Aorta (tissue), 5 donors: ENCODE results near the gene DLX3. TPM values are rescaled to one million over a fixed set of nuclear protein-coding genes. Genes with fewer than 3 reads are reported as not detected.

Experiments used
- ATAC-seq: fragments of 200-7000 bp; cut with Tn5 transposase; one replicate; pipeline ENCODE4 v1.9.1; 2022; ENCODE audit warnings: moderate library complexity; ENCODE audit not compliant: low FRiP score
- DNase-seq, 2 donors: peaks; one replicate each; pipeline ENCODE4 v3.0.0-alpha.2; 2020
- H3K27ac ChIP-seq, 2 donors: one replicate each; pipeline ENCODE4 v1.5.1; 2013; ENCODE audit warnings: low read length in 2 of 2, mild to moderate bottlenecking in 2 of 2, moderate library complexity in 2 of 2, control low read depth in 1 of 2, inconsistent platforms in 1 of 2, low read depth in 1 of 2
- H3K27me3 ChIP-seq, 2 donors: one replicate each; pipeline ENCODE4 v1.6.1; 2013; ENCODE audit warnings: control low read depth in 1 of 2, low read length in 1 of 2, mild to moderate bottlenecking in 1 of 2, moderate library complexity in 1 of 2; ENCODE audit not compliant: insufficient read depth in 2 of 2, control insufficient read depth in 1 of 2
- H3K36me3 ChIP-seq, 2 donors: one replicate each; pipeline ENCODE4 v1.6.1; 2013; ENCODE audit warnings: control low read depth in 1 of 2, low read length in 1 of 2, mild to moderate bottlenecking in 1 of 2; ENCODE audit not compliant: insufficient read depth in 2 of 2, control insufficient read depth in 1 of 2
- H3K4me1 ChIP-seq, 2 donors: one replicate each; pipeline ENCODE4 v1.6.1; 2013; ENCODE audit warnings: low read length in 2 of 2, control low read depth in 1 of 2, mild to moderate bottlenecking in 1 of 2, moderate library complexity in 1 of 2; ENCODE audit not compliant: insufficient read depth in 2 of 2, control insufficient read depth in 1 of 2
- H3K4me3 ChIP-seq, 2 donors: one replicate each; pipeline ENCODE4 v1.5.1; 2013; ENCODE audit warnings: low read length in 2 of 2, control low read depth in 1 of 2, mild to moderate bottlenecking in 1 of 2
- H3K9me3 ChIP-seq: one replicate; pipeline ENCODE4 v1.6.1; 2013; ENCODE audit warnings: mild to moderate bottlenecking, low read length; ENCODE audit not compliant: control insufficient read depth
- WGBS, 2 donors: extraction: QIAGEN DNeasy Blood & Tissue Kit; methylation state at CpG; one replicate each; pipeline ENCODE4 v1.1.7; 2013; 5-methylcytosine and 5-hydroxymethylcytosine counted together
- intact Hi-C, 2 donors: fragments of 100-400 bp; cut with DNase I; formaldehyde crosslinking; loops; one replicate each; pipeline versions ENCODE4 v1.14.2 to v1.15.0; 2022
- polyA plus RNA-seq, 2 donors: library from polyadenylated mRNA; stranded (reverse); fragments of 200-250 nt; gene quantifications; one replicate each; pipeline ENCODE4 v1.2.3, GENCODE V29; 2013
- total RNA-seq, 2 donors: library from RNA; stranded (reverse); fragmentation: NEBNext Ultra II Directional; extraction: Animal tissue kit (Norgen Biotek cat#: 25700); gene quantifications; one replicate each; pipeline ENCODE4 v1.2.1, GENCODE V29; 2021
- donor health status: healthy with polysubstance abuse.
- donor health status: Bipolar disorder and iron deficiency.
- donor health status: DM: no; HTN: no; CAD: no.
- donor health status: DM: no; HTN: no; CAD: no.
- donor health status: DM: yes; HTN: yes; CAD: no.

Gene DLX3
- total and polyA plus RNA-seq, 4 donors = 0.18 to 1.3 (median 0.71) TPM

GRCh38 chr17:49975531-49975930 lies 19.5 kb downstream of the DLX3 start:
- intact Hi-C loops = no loop called here
- Histone ChIP-seq H3K27ac (no peak overlapping the region), H3K9me3 (no peaks in the 10 kb centered on the region), H3K36me3 (no peaks in the 10 kb centered on the region), H3K4me1 (no peaks in the 10 kb centered on the region), H3K27me3 (no peaks in the 10 kb centered on the region), H3K4me3 (no peak overlapping the region)
- DNase-seq (no peak), ATAC-seq (no peak)
- WGBS, 2 donors = 97% methylated on average over 7 of the region's 7 CpGs

DNA sequence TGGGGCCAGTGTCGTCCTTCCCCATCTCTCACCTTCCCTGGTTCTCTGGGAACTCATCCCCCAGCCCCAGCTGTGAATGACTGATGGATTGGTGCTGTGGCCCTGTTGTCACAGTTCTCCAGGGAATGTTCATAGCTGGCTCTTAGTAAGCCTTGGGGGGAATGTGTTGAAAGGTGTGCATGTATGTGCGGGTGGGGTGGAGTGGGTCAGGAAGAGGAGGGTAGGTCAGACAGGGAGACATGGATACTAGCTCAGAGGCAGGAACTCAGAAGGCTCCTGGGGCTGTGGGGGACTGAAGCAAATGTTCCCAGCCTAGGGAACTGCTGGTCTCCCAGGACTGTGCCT lies 21.8 kb downstream of the DLX3 start:
- intact Hi-C loops = no loop called here
- no peaks in the 10 kb centered on the region for H3K9me3 ChIP-seq
- no peak for ATAC-seq
- no peak for DNase-seq
- WGBS, 2 donors = 49 to 62% methylated on average over 2 of the region's 2 CpGs
- H3K27ac ChIP-seq = no peak overlapping the region
- no peak overlapping the region for H3K4me3 ChIP-seq
- no peaks in the 10 kb centered on the region for H3K36me3 ChIP-seq
- H3K4me1 ChIP-seq = no peaks in the 10 kb centered on the region
- no peaks in the 10 kb centered on the region for H3K27me3 ChIP-seq

DNA sequence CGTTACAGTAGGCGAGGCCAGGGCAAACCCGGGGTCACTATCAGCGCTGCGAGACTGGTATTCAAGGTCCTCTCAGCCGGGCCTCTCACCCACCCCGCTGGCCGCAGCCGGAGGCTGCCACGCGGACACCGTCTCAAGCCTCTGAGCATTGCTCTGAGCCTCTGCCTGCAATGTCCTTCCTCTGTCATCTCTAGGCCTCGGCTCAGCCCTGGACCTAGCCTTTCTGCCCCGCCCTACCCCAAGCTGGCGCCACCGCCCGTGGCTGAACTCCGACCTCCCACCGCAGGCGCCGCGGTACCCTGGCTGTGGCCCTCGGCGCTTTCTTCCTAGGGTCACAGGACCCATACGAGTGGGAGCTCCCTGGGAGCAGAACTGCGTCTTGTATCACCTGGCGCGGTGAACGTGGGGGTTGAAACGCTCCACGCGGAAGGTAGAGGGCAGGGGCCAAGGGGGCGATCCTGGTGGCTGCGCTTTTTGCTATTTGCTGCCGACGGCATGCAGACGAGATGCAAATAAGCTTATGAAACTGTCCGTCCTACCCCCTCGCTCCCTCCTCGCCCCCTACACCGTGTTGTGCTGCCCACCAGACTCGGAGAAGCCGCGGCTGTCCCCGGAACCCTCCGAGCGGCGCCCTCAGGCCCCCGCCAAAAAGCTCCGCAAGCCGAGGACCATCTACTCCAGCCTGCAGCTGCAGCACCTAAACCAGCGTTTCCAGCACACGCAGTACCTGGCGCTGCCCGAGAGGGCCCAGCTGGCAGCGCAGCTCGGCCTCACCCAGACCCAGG lies 22.3 kb downstream of the DLX3 start:
- intact Hi-C loops = no loop called here
- Histone ChIP-seq H3K27ac (no peak overlapping the region), H3K36me3 (no peaks in the 10 kb centered on the region), H3K9me3 (no peaks in the 10 kb centered on the region), H3K4me1 (no peaks in the 10 kb centered on the region), H3K4me3 (no peak overlapping the region), H3K27me3 (no peaks in the 10 kb centered on the region)
- no peak for DNase-seq
- 12 to 14% methylated on average over 56 to 57 of the region's 57 CpGs for WGBS, 2 donors
- ATAC-seq = no peak

GRCh38 chr17:49971848-49972485 lies 23.1 kb downstream of the DLX3 start:
- Histone ChIP-seq H3K27me3 (no peaks in the 10 kb centered on the region), H3K9me3 (no peaks in the 10 kb centered on the region), H3K4me3 (no peak overlapping the region), H3K4me1 (no peaks in the 10 kb centered on the region), H3K27ac (no peak overlapping the region), H3K36me3 (no peaks in the 10 kb centered on the region)
- 1 to 2% methylated on average over 34 to 55 of the region's 55 CpGs for WGBS, 2 donors
- no peak for DNase-seq
- intact Hi-C loops = no loop called here
- ATAC-seq = no peak

- Histone ChIP-seq H3K4me1 (no peaks in the 10 kb centered on the region), H3K27ac (no peak overlapping the region), H3K27me3 (no peaks in the 10 kb centered on the region), H3K36me3 (no peaks in the 10 kb centered on the region), H3K4me3 (no peak overlapping the region), H3K9me3 (no peaks in the 10 kb centered on the region)
- DNase-seq (no peak), ATAC-seq (no peak)
- 25 to 26% methylated on average over 35 of the region's 35 CpGs for WGBS, 2 donors
- intact Hi-C loops = no loop called here
Measured at GRCh38 chr17:49971199-49971847, 23.7 kb downstream of the DLX3 start.

GRCh38 chr17:49970498-49970897 lies 24.5 kb downstream of the DLX3 start:
- 89 to 96% methylated on average over 3 of the region's 3 CpGs for WGBS, 2 donors
- no peak overlapping the region for H3K27ac ChIP-seq
- no peak overlapping the region for H3K4me3 ChIP-seq
- no peak for ATAC-seq
- H3K36me3 ChIP-seq = no peaks in the 10 kb centered on the region
- no peaks in the 10 kb centered on the region for H3K9me3 ChIP-seq
- DNase-seq = no peak
- no peaks in the 10 kb centered on the region for H3K27me3 ChIP-seq
- no peaks in the 10 kb centered on the region for H3K4me1 ChIP-seq
- intact Hi-C loops = no loop called here

DNA sequence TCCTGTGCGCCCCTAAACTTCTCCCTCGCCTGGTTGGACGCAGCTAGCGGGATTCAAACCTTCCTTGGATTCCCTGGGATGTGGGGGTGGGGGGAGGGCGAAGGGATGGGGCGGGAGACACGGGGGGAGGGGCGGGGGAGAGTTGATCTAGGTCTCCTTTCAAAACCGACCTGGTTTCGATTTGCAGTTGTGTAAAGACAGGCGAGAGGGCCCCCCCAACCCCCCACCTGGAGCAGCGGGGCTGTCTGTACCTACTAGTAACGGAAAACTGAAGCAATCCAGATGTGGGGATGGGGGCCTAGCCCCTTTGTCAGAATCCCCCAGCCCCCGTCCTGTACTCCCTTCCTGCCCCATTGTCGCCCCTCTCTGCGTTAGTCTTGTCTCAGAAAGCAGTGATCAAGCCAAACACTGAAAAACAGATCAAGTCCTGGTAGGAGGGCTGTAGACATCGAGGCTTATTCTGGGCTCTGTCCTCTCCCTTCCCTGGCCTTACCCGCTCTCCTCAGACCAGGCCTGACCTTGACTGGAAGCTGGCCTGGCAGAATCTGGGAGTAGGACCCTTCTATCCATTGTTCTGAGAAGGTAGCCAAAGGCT lies 25.1 kb downstream of the DLX3 start:
- H3K4me3 ChIP-seq = no peak overlapping the region
- no peaks in the 10 kb centered on the region for H3K4me1 ChIP-seq
- no peak for ATAC-seq
- H3K36me3 ChIP-seq = no peaks in the 10 kb centered on the region
- no peaks in the 10 kb centered on the region for H3K27me3 ChIP-seq
- no peak overlapping the region for H3K27ac ChIP-seq
- intact Hi-C loops = no loop called here
- 33 to 40% methylated on average over 18 of the region's 18 CpGs for WGBS, 2 donors
- DNase-seq = no peak
- no peaks in the 10 kb centered on the region for H3K9me3 ChIP-seq

DNA sequence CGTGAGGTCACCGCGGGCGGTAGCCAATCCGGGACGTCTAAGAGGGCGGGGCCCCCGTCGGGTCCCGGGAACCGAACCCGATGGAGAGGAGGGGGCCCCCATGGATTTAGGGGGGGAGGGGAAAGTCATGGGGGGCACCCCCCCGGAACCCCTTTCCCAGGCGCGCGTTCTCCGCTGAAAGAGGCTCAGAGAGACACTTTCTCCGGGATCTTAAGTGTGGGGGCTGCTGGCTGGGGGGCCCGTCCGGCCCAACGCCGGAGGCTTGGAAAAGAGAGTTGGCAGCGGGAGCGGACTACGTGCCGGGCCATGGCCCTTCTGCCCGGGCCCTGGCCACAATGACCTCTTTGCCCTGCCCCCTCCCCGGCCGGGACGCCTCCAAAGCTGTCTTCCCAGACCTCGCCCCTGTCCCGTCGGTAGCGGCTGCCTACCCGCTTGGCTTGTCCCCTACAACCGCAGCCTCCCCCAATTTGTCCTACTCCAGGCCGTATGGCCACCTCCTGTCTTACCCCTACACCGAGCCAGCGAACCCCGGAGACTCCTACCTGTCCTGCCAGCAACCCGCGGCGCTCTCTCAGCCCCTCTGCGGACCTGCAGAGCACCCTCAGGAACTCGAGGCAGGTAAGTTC lies 25.8 kb downstream of the DLX3 start, which contains the start of gene DLX4:
Gene DLX4, plus strand, starts transcription at position 57 of the 626 bp plus-strand sequence. Its CDS starts 279 bp downstream, at position 336.
- DNase-seq (peak in 1 of 2 donors; percentile 87), ATAC-seq (no peak)
- Histone ChIP-seq H3K36me3 (no peaks in the 10 kb centered on the region), H3K27ac (no peak within 1 kb of the TSS), H3K9me3 (no peaks in the 10 kb centered on the region), H3K27me3 (no peaks in the 10 kb centered on the region), H3K4me1 (no peaks in the 10 kb centered on the region), H3K4me3 (peak within 1 kb of the TSS in 1 of 2 donors; percentile 1)
- intact Hi-C loops = no loop called here
- 3% methylated on average over 45 of the region's 45 CpGs for WGBS, 2 donors
